H1 (cell line): Measurements from ENCODE around the gene SATB2. TPM values are rescaled to one million over a fixed set of nuclear protein-coding genes. Genes with fewer than 3 reads are reported as not detected.

Experiments used
- CTCF ChIA-PET: fragments of 300-600 bp; sonication (Branson Sonifier 250); formaldehyde crosslinking; loops from one replicate; lab custom pipeline; 2021; ENCODE audit not compliant: partially characterized antibody; lab: Charles Lee
- POLR2A ChIA-PET: fragments of 300-600 bp; sonication (Branson Sonifier 250); formaldehyde crosslinking; loops from one replicate; lab custom pipeline; 2021; ENCODE audit warnings: inconsistent platforms; ENCODE audit not compliant: partially characterized antibody; lab: Charles Lee
- DNase-seq, 2 experiments: peaks; one replicate each; pipeline versions ENCODE4 v3.0.0 to v3.0.0-alpha.2; 2010 to 2022; ENCODE audit warnings: low spot score in 2 of 2, low read depth in 1 of 2, mixed read lengths in 1 of 2
- FAIRE-seq: peaks from 2 replicates; lab custom pipeline; 2011; peaks lifted over from hg19 to GRCh38; lab: Jason Lieb, UNC
- H2AFZ ChIP-seq: 2 replicates; pipeline ENCODE4 v1.8.1; 2012; ENCODE audit warnings: low read length, inconsistent platforms
- H2AK5ac ChIP-seq: 2 replicates; pipeline ENCODE4 v1.6.1; 2013; ENCODE audit warnings: low read depth, low read length
- H2BK120ac ChIP-seq: replicated peaks from 2 replicates; pipeline ENCODE3; 2013; ENCODE audit warnings: low read depth, low read length, inconsistent platforms
- H2BK12ac ChIP-seq: 2 replicates; pipeline ENCODE4 v1.6.1; 2013; ENCODE audit warnings: low read depth, low read length
- H2BK15ac ChIP-seq: 2 replicates; pipeline ENCODE4 v1.6.1; 2013; ENCODE audit warnings: low read length
- H2BK20ac ChIP-seq: 2 replicates; pipeline ENCODE4 v1.6.1; 2013; ENCODE audit warnings: low read length
- H2BK5ac ChIP-seq: 2 replicates; pipeline ENCODE4 v1.6.1; 2013; ENCODE audit warnings: low read depth, low read length
- H3K14ac ChIP-seq: 2 replicates; pipeline ENCODE4 v1.6.1; 2013; ENCODE audit warnings: inconsistent platforms; ENCODE audit not compliant: insufficient read length
- H3K18ac ChIP-seq: 2 replicates; pipeline ENCODE4 v1.6.1; 2013; ENCODE audit warnings: low read length; ENCODE audit errors: extremely low read depth
- H3K23ac ChIP-seq: 2 replicates; pipeline ENCODE4 v1.6.1; 2013; ENCODE audit warnings: inconsistent platforms; ENCODE audit not compliant: insufficient read length
- H3K23me2 ChIP-seq: 2 replicates; pipeline ENCODE4 v1.6.1; 2013; ENCODE audit warnings: low read depth, low read length
- H3K27ac ChIP-seq: 2 replicates; pipeline ENCODE4 v1.6.1; 2011; ENCODE audit warnings: low read depth, low read length, inconsistent platforms
- H3K27me3 ChIP-seq, 4 experiments: replicated peaks in 1 of 4; 1 replicate in 1 of 4; 2 replicates in 3 of 4; pipeline versions ENCODE4 v1.6.1 to v1.8.1; 2011 to 2013; ENCODE audit warnings: low read length in 3 of 4, mild to moderate bottlenecking in 3 of 4, inconsistent platforms in 2 of 4, mixed read lengths in 2 of 4, moderate library complexity in 1 of 4; ENCODE audit not compliant: control insufficient read depth in 3 of 4, insufficient read depth in 3 of 4; ENCODE audit errors: extremely low read depth in 1 of 4
- H3K36me3 ChIP-seq, 4 experiments: 2 replicates each; pipeline versions ENCODE4 v1.6.1 to v1.8.1; 2011 to 2013; ENCODE audit warnings: mild to moderate bottlenecking in 4 of 4, low read length in 3 of 4, moderate library complexity in 2 of 4, control low read depth in 1 of 4, inconsistent platforms in 1 of 4; ENCODE audit not compliant: insufficient read depth in 4 of 4, control insufficient read depth in 2 of 4
- H3K4ac ChIP-seq: replicated peaks from 2 replicates; pipeline ENCODE3; 2013; ENCODE audit warnings: low read length, low read depth, mixed read lengths, inconsistent platforms; ENCODE audit not compliant: insufficient read length
- H3K4me1 ChIP-seq, 4 experiments: replicated peaks in 1 of 4; 1 replicate in 1 of 4; 2 replicates in 3 of 4; pipeline versions ENCODE4 v1.6.1 to v1.8.1; 2011 to 2013; ENCODE audit warnings: low read length in 3 of 4, inconsistent platforms in 2 of 4, mixed read lengths in 1 of 4; ENCODE audit not compliant: insufficient read depth in 4 of 4, control insufficient read depth in 3 of 4
- H3K4me2 ChIP-seq, 2 experiments: 2 replicates each; pipeline versions ENCODE4 v1.6.1 to v1.8.1; 2011 to 2013; ENCODE audit warnings: low read depth in 2 of 2, low read length in 2 of 2, control low read depth in 1 of 2, inconsistent platforms in 1 of 2, mild to moderate bottlenecking in 1 of 2; ENCODE audit not compliant: insufficient read depth in 1 of 2
- H3K4me3 ChIP-seq, 4 experiments: fragments of 200-600, 300-600 bp in 1 of 4; sonication (generic), shearing (Covaris generic), sonication (Bioruptor Twin) in 1 of 4; 2 replicates each; pipeline versions ENCODE4 v1.5.1 to v1.8.1; 2011 to 2016; ENCODE audit warnings: low read length in 4 of 4, low read depth in 3 of 4, control low read depth in 2 of 4, inconsistent platforms in 2 of 4, mild to moderate bottlenecking in 2 of 4, mixed read lengths in 1 of 4, moderate library complexity in 1 of 4; ENCODE audit not compliant: insufficient read depth in 2 of 4; ENCODE audit errors: extremely low read depth in 1 of 4
- H3K56ac ChIP-seq: replicated peaks from 2 replicates; pipeline ENCODE3; 2013; ENCODE audit warnings: low read depth, mild to moderate bottlenecking, mixed read lengths, low read length, inconsistent platforms; ENCODE audit not compliant: insufficient read length
- H3K79me1 ChIP-seq: 2 replicates; pipeline ENCODE4 v1.6.1; 2013; ENCODE audit warnings: low read depth, low read length, control low read depth
- H3K79me2 ChIP-seq, 2 experiments: 2 replicates each; pipeline versions ENCODE4 v1.6.1 to v1.8.1; 2012 to 2013; ENCODE audit warnings: low read length in 2 of 2, mild to moderate bottlenecking in 2 of 2, inconsistent platforms in 1 of 2; ENCODE audit not compliant: insufficient read depth in 2 of 2, control insufficient read depth in 1 of 2
- H3K9ac ChIP-seq, 4 experiments: replicated peaks in 1 of 4; 1 replicate in 1 of 4; 2 replicates in 3 of 4; pipeline versions ENCODE4 v1.6.1 to v1.8.1; 2011 to 2013; ENCODE audit warnings: low read depth in 3 of 4, low read length in 3 of 4, control low read depth in 2 of 4, mild to moderate bottlenecking in 2 of 4, moderate library complexity in 2 of 4, inconsistent platforms in 1 of 4; ENCODE audit errors: extremely low read depth in 1 of 4
- H3K9me3 ChIP-seq, 2 experiments: 2 replicates each; pipeline versions ENCODE4 v1.6.1 to v1.8.1; 2012 to 2013; ENCODE audit warnings: mild to moderate bottlenecking in 2 of 2, moderate library complexity in 2 of 2, control low read depth in 1 of 2, inconsistent platforms in 1 of 2, low read depth in 1 of 2, low read length in 1 of 2, mixed read lengths in 1 of 2; ENCODE audit not compliant: insufficient read depth in 2 of 2
- H4K20me1 ChIP-seq, 2 experiments: replicated peaks in 1 of 2; 2 replicates each; pipeline versions ENCODE3 to v1.8.1; 2011 to 2013; ENCODE audit warnings: inconsistent platforms in 2 of 2, low read length in 2 of 2, mild to moderate bottlenecking in 1 of 2; ENCODE audit not compliant: insufficient read depth in 2 of 2, control insufficient read depth in 1 of 2
- H4K5ac ChIP-seq: 2 replicates; pipeline ENCODE4 v1.6.1; 2013; ENCODE audit warnings: low read length, low read depth, mixed read lengths, inconsistent platforms; ENCODE audit not compliant: insufficient read length
- H4K8ac ChIP-seq: 2 replicates; pipeline ENCODE4 v1.8.0; 2013; ENCODE audit warnings: mild to moderate bottlenecking, moderate library complexity, low read length, inconsistent platforms; ENCODE audit not compliant: insufficient read depth; ENCODE audit errors: extremely low read depth
- H4K91ac ChIP-seq: replicated peaks from 2 replicates; pipeline ENCODE3; 2013; ENCODE audit warnings: low read length, mixed read lengths, inconsistent platforms; ENCODE audit not compliant: insufficient read length
- ATF2 ChIP-seq: IDR thresholded peaks from 2 replicates; pipeline ENCODE4 v1.6.1; 2012; ENCODE audit warnings: low read length, inconsistent platforms
- BCL11A ChIP-seq, 2 experiments: IDR thresholded peaks; one replicate each; pipeline ENCODE4 v1.6.1; 2011; ENCODE audit warnings: low read depth in 2 of 2, low read length in 2 of 2, mild to moderate bottlenecking in 2 of 2
- CHD2 ChIP-seq: IDR thresholded peaks from 2 replicates; pipeline ENCODE4 v1.6.1; 2012; ENCODE audit warnings: low read length, improper control_type of control experiment
- CTBP2 ChIP-seq: IDR thresholded peaks from 2 replicates; pipeline ENCODE4 v1.7.0; 2011; ENCODE audit warnings: borderline replicate concordance, mild to moderate bottlenecking, moderate library complexity, mixed read lengths, low read length; ENCODE audit not compliant: insufficient read depth, insufficient read length
- MAFK ChIP-seq: IDR thresholded peaks from 2 replicates; pipeline ENCODE4 v1.6.1; 2012; ENCODE audit warnings: low read depth, mild to moderate bottlenecking, improper control_type of control experiment, low read length
- POU5F1 ChIP-seq: IDR thresholded peaks from 2 replicates; pipeline ENCODE4 v1.6.1; 2011; ENCODE audit warnings: low read depth, mild to moderate bottlenecking, low read length, moderate library complexity
- RBBP5 ChIP-seq: IDR thresholded peaks from 2 replicates; pipeline ENCODE4 v1.7.1; 2012; ENCODE audit warnings: low read depth, mild to moderate bottlenecking, inconsistent platforms, low read length, moderate library complexity, borderline replicate concordance
- RFX5 ChIP-seq: IDR thresholded peaks from 2 replicates; pipeline ENCODE4 v1.6.1; 2011; ENCODE audit warnings: low read depth, low read length, improper control_type of control experiment, borderline replicate concordance
- SIX5 ChIP-seq: IDR thresholded peaks from 2 replicates; pipeline ENCODE4 v1.6.1; 2011; ENCODE audit warnings: mild to moderate bottlenecking, low read depth, low read length
- SP1 ChIP-seq: IDR thresholded peaks from 2 replicates; pipeline ENCODE4 v1.6.1; 2011; ENCODE audit warnings: low read depth, low read length
- SP4 ChIP-seq: IDR thresholded peaks from 2 replicates; pipeline ENCODE4 v1.6.1; 2012; ENCODE audit warnings: low read length, inconsistent platforms
- TAF7 ChIP-seq: optimal IDR thresholded peaks from 2 replicates; pipeline ENCODE3; 2011; ENCODE audit warnings: low read depth, mild to moderate bottlenecking, inconsistent platforms, low read length, moderate library complexity, borderline replicate concordance
- TEAD4 ChIP-seq: IDR thresholded peaks from 2 replicates; pipeline ENCODE4 v1.6.1; 2012; ENCODE audit warnings: low read depth, low read length, inconsistent platforms, mixed read lengths
- YY1 ChIP-seq: IDR thresholded peaks from 2 replicates; pipeline ENCODE4 v1.6.1; 2011; ENCODE audit warnings: low read depth, mild to moderate bottlenecking, low read length
- WGBS, 2 experiments: shearing (Covaris generic) in 1 of 2; methylation state at CpG; one replicate each; pipeline versions ENCODE4 v1.1.6 to v1.1.7; 2013 to 2015; ENCODE audit warnings: low lambda C conversion rate in 2 of 2, mixed read lengths in 2 of 2, inconsistent platforms in 1 of 2, low coverage in 1 of 2, missing lambda C conversion rate in 1 of 2; ENCODE audit not compliant: insufficient replicate concordance in 2 of 2, insufficient coverage in 1 of 2, insufficient read length in 1 of 2; ENCODE audit errors: extremely low coverage in 1 of 2, missing lambda C conversion rate in 1 of 2; 5-methylcytosine and 5-hydroxymethylcytosine counted together
- polyA plus RNA-seq, 7 experiments: library from polyadenylated mRNA; depleted of rRNA in 3 of 7; stranded (reverse) in 5 of 7; unstranded in 2 of 7; fragments of >200 nt in 5 of 7; fragments of 200-250 nt in 2 of 7; gene quantifications; 1 replicate in 5 of 7; 2 replicates in 1 of 7; 4 replicates in 1 of 7; pipeline versions ENCODE4 v1.2.1 to v1.2.3, GENCODE V29; 2011 to 2013; ENCODE audit warnings: missing spikeins in 2 of 7, mixed read lengths in 2 of 7
- total RNA-seq: library from RNA; stranded (reverse); fragmentation: NEBNext Ultra II Directional; extraction: Animal tissue kit (Norgen Biotek cat#: 25700); gene quantifications from 2 replicates; pipeline ENCODE4 v1.2.1, GENCODE V29; 2021

Gene SATB2
- total and polyA plus RNA-seq, 2 of the 8 experiments (the other 6 are each of a cell fraction or from before 2014, with no cell fraction given), result 1.3 to 5.7 TPM

- WGBS, 2 experiments, result 95% methylated on average over 6 of the region's 6 CpGs; no CpG with 5 or more reads in 1 of the 2 experiments
- no peak overlapping the region for H3K18ac ChIP-seq
- H2AFZ ChIP-seq, result no peak overlapping the region
- POLR2A ChIA-PET, result no interaction called here
- H4K20me1 ChIP-seq, result no peaks in the 10 kb centered on the region
- H2BK120ac ChIP-seq, result no peak overlapping the region
- no peaks in the 10 kb centered on the region; a peak in 1 of 7 replicates for H3K27me3 ChIP-seq
- no peaks in the 10 kb centered on the region for H3K4me1 ChIP-seq
- no peak overlapping the region for H3K27ac ChIP-seq
- H2AK5ac ChIP-seq, result no peak overlapping the region
- no peak overlapping the region for H4K5ac ChIP-seq
- FAIRE-seq, result no peak
- no peak overlapping the region for H4K8ac ChIP-seq
- H2BK15ac ChIP-seq, result no peak overlapping the region
- H3K9ac ChIP-seq, result no peak overlapping the region
- H3K36me3 ChIP-seq, result no peaks in the 10 kb centered on the region
- H4K91ac ChIP-seq, result no peak overlapping the region
- no peak overlapping the region for H3K56ac ChIP-seq
- no peak overlapping the region for H3K23ac ChIP-seq
- H3K14ac ChIP-seq, result no peak overlapping the region
- CTCF ChIA-PET, result no interaction called here
- DNase-seq, result no peak
- H3K23me2 ChIP-seq, result no peaks in the 10 kb centered on the region; the same call in 1 of the 2 replicates
- no peak overlapping the region for H2BK5ac ChIP-seq
- H2BK12ac ChIP-seq, result no peak overlapping the region
- H3K79me2 ChIP-seq, result no peaks in the 10 kb centered on the region
- H3K4ac ChIP-seq, result no peak overlapping the region
- no peak overlapping the region for H2BK20ac ChIP-seq
- no peaks in the 10 kb centered on the region for H3K9me3 ChIP-seq
- H3K4me2 ChIP-seq, result no peak overlapping the region
- no peaks in the 10 kb centered on the region for H3K79me1 ChIP-seq
- H3K4me3 ChIP-seq, result no peak overlapping the region
- no peak for TF ChIP-seq SP4
- no peak for TF ChIP-seq CTBP2
- no peak for TF ChIP-seq CHD2
- TF ChIP-seq SP1, result no peak
- no peak for TF ChIP-seq ATF2
- no peak for TF ChIP-seq POU5F1
- no peak for TF ChIP-seq TEAD4
- no peak for TF ChIP-seq YY1
- no peak for TF ChIP-seq RBBP5
- no peak for TF ChIP-seq RFX5
- TF ChIP-seq TAF7, result no peak
- TF ChIP-seq BCL11A (IDR thresholded peaks at IDR 0.05; ENCODE audit: low read depth in 2 of 2, low read length in 2 of 2), result no peak
- TF ChIP-seq MAFK, result no peak
- TF ChIP-seq SIX5, result no peak
These were observed 147.8 kb downstream of the SATB2 start for GRCh38 chr2:199309973-199310372.
